HUES48 (cell line): ENCODE data around the gene TUBGCP5.

Experiments used
- H3K27ac ChIP-seq: one replicate; pipeline ENCODE4 v1.7.0; 2013; ENCODE audit warnings: low read depth, low read length, inconsistent platforms
- H3K27me3 ChIP-seq: 2 replicates; pipeline ENCODE4 v1.6.1; 2013; ENCODE audit warnings: mild to moderate bottlenecking, low read length; ENCODE audit not compliant: control insufficient read depth, insufficient read depth
- H3K36me3 ChIP-seq: 2 replicates; pipeline ENCODE4 v1.6.1; 2013; ENCODE audit warnings: low read length; ENCODE audit not compliant: control insufficient read depth, insufficient read depth
- H3K4me1 ChIP-seq: 2 replicates; pipeline ENCODE4 v1.6.1; 2013; ENCODE audit warnings: mild to moderate bottlenecking, low read length; ENCODE audit not compliant: control insufficient read depth, insufficient read depth
- H3K4me3 ChIP-seq: 2 replicates; pipeline ENCODE4 v1.5.1; 2013; ENCODE audit warnings: mild to moderate bottlenecking, low read depth, low read length
- H3K9ac ChIP-seq: 2 replicates; pipeline ENCODE4 v1.6.1; 2013; ENCODE audit warnings: mild to moderate bottlenecking, low read depth, low read length, moderate library complexity
- H3K9me3 ChIP-seq: 2 replicates; pipeline ENCODE4 v1.6.1; 2013; ENCODE audit warnings: low read length; ENCODE audit not compliant: control insufficient read depth, insufficient read depth

TUBGCP5 gene

DNA sequence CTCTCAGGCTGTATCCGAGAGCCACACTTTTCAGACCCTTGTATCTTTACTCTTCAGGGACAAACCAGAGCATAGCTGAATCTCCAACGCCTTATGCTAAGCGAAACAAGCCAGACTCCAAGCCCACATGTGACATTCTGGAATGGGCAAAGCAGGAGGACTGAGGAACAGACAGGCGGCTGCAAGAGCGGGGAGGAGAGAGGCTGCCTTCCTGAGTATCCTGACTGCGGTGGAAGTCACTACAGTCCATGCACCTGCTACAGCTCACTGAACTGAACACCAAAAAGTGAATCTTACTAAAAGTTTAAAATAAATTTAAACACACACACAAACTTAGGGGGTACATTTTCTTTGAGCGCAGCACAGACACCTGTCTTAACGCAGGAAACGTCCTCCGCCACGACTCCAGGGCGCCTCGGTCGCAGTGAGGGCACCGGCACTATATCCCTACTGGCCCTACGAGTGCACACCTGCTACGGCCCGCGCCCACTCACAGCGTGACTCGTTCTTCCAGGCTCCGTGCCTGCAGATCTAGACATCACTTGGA, 60.6 kb downstream of the TUBGCP5 start:
- H3K27me3 ChIP-seq, result peaks cover 31% of the 10 kb centered on the region
- no peaks in the 10 kb centered on the region for H3K36me3 ChIP-seq
- no peaks in the 10 kb centered on the region for H3K9me3 ChIP-seq
- H3K9ac ChIP-seq, result no peak overlapping the region
- peaks cover 12% of the 10 kb centered on the region; the same call in 1 of the 2 replicates for H3K4me1 ChIP-seq
- no peak overlapping the region for H3K27ac ChIP-seq
- peak overlapping the region; percentile 88 for H3K4me3 ChIP-seq

DNA sequence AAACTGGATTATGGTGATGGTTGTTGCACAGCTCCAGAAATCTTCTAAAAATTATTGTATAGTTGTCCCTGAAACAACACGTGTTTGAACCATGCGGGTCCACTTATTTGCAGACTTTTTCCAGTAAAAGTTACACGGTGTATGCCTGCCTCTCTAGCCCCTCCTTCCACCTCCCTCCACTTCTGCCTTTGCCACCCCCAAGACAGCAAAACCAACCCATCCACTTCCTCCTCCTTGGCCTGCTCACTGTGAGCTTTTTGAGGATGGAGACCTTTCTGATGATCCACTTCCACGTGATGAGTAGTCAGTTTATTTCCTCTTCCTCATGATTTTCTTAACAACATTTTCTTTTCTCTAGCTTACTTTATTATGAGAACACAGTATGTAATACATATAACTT, 64.6 kb downstream of the TUBGCP5 start:
- Histone ChIP-seq H3K36me3 (no peaks in the 10 kb centered on the region), H3K27ac (no peak overlapping the region), H3K4me3 (no peak overlapping the region), H3K9me3 (no peaks in the 10 kb centered on the region), H3K27me3 (peaks cover 17% of the 10 kb centered on the region), H3K4me1 (peaks cover 7% of the 10 kb centered on the region; the same call in 1 of the 2 replicates), H3K9ac (no peak overlapping the region)

DNA sequence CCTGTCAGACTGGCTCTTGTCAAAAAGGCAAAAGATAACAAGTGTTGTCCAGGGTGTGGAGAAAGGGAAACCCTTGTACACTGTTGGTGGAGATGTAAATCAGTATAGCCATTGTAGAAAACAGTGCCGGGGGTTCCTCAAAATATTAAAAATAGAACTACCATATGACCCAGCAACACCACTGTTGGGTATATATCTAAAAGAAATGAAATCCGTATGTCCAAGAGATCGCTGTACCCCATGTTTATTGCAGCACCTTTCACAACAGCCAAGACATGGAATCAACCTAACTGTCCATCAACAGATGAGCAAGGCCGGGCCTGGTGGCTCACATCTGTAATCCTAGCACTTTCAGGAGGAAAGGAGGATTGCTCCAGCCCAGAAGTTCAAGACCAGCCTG, 65.4 kb downstream of the TUBGCP5 start:
- H3K27me3 ChIP-seq, result peaks cover 9% of the 10 kb centered on the region
- H3K9me3 ChIP-seq, result no peaks in the 10 kb centered on the region
- H3K9ac ChIP-seq, result no peak overlapping the region
- no peak overlapping the region for H3K4me3 ChIP-seq
- H3K36me3 ChIP-seq, result no peaks in the 10 kb centered on the region
- no peak overlapping the region for H3K27ac ChIP-seq
- H3K4me1 ChIP-seq, result peaks cover 11% of the 10 kb centered on the region; the same call in 1 of the 2 replicates

DNA sequence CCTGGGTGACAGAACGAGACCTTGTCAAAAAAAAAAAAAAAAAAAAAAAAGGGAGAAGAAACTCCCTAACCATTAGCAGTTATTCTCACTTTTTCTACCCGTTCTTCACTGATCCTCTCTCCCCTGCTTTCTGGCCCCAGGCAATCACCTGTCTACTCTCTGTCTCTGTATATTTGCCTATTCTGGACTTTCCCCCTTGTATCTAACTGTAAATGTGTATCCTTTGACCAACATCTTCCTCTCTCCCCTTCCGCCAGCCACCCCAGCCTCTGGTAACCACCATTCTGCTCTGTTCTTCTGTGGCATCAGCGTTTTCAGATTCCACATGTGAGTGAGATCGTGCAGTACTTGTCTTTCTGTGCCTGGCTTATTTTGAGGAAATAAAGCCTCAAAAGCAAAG, 66.1 kb downstream of the TUBGCP5 start:
- Histone ChIP-seq H3K9ac (no peak overlapping the region), H3K4me3 (no peak overlapping the region), H3K27me3 (peaks cover 2% of the 10 kb centered on the region), H3K36me3 (no peaks in the 10 kb centered on the region), H3K27ac (no peak overlapping the region), H3K4me1 (peaks cover 11% of the 10 kb centered on the region; the same call in 1 of the 2 replicates), H3K9me3 (no peaks in the 10 kb centered on the region)

DNA sequence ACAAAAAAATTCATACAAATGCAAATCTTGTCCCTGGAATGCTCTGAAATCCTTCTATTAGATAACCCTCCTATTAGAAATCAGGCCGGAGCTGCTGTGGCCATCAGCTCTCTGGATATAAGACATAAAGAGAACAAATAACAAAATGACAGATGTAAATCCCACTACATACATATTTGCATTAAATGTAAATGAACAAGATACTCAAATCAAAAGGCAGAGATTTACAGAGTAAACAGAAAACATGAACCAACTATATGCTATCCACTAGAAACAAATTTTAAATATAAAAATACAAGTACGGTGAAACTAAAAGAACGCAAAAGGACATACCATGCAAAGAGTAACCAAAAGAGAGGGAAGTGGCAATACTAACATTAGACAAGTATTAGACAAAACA, 69.9 kb downstream of the TUBGCP5 start:
- no peak overlapping the region for H3K27ac ChIP-seq
- H3K27me3 ChIP-seq, result no peaks in the 10 kb centered on the region
- H3K36me3 ChIP-seq, result no peaks in the 10 kb centered on the region
- H3K4me3 ChIP-seq, result no peak overlapping the region
- peaks cover 13% of the 10 kb centered on the region for H3K4me1 ChIP-seq
- no peak overlapping the region for H3K9ac ChIP-seq
- H3K9me3 ChIP-seq, result no peaks in the 10 kb centered on the region

DNA sequence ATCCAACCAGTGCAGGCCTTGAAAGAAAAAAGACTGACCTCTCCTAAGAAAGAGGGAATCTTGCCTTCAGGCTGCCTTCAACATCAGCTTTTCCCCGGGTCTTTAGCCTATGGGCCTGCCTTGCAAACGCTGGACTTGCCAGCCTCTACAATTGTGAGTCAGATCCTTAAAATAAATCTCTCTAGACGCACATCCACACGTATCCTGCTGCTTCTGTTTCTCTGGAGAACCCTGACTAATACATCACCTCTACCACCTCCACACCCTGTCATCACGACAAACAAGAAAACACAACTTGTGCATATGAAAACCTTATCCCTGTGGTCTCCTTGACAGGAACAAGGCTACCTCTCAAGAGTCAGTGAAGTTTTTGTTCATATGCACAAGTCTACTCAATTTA, 71.0 kb downstream of the TUBGCP5 start:
- Histone ChIP-seq H3K36me3 (no peaks in the 10 kb centered on the region), H3K27ac (no peak overlapping the region), H3K4me1 (peaks cover 16% of the 10 kb centered on the region), H3K27me3 (no peaks in the 10 kb centered on the region), H3K9me3 (no peaks in the 10 kb centered on the region), H3K9ac (no peak overlapping the region), H3K4me3 (no peak overlapping the region)

DNA sequence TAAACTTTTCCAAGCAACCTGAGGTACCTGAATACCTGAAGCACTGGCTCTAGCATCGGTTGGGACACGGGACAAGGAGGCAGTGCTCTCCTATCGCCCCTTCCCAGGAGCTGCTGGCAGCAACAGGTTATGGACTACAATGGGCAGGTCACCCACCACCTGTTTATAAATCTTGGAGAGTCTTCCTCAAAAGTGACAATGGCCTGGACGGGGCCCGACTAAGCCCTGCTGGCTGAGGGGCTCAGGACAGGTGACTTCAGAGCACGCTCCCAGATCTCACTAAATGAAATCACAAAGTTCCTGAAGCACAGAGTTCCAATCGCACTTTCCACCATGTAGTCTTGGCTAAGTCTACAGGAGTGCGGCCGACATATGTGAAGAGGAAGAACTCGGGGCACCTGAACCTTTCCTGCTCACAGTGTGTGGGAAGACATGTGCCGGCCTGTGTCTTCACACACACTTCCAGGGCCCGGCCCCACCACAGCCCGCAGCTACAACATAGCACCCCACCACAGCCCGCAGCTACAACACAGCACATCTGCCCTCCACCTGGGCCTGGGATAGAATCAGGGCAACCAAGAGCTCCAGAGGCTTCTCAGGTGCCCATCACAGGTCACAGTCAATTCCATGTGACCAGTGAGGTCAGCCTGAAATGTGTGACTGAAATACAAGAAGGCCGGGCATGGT, 72.1 kb downstream of the TUBGCP5 start:
- no peak overlapping the region for H3K4me3 ChIP-seq
- no peak overlapping the region for H3K27ac ChIP-seq
- H3K4me1 ChIP-seq, result peaks cover 16% of the 10 kb centered on the region
- H3K27me3 ChIP-seq, result no peaks in the 10 kb centered on the region
- no peaks in the 10 kb centered on the region for H3K9me3 ChIP-seq
- H3K9ac ChIP-seq, result no peak overlapping the region
- H3K36me3 ChIP-seq, result no peaks in the 10 kb centered on the region

DNA sequence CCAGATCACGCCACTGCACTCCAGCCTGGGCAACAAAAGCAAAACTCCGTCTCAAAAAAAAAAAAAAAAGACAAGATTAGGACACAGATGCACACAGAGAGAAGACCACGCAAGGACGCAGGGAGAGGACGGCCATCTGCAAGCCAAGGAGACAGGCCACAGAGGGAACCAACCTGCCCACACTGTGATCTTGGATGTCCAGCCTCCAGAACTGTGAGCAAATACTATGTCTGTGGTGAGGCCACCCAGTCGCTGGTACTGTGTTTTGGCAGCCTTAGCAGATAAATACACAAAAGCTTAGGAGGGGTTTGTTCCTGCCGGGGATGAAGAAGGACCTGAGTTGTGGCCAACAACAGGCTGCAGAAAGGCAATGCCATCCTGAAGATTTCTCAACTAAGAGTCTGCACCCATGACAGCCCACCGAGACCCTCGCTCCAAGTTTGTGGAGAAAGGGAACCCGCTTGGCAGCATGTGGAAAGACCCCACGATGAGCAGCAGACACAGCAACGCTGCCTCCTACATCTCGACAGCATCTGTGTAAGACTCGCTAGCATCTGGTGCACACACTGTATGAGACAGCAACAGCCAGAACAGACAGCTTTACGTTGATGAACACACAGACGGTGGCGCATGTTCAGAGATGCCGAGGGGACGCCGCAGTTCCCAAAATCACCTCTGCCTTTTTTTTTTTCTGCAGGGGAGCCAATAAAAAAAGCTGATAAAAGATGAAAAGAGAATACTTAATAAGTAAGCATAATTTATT, 72.9 kb downstream of the TUBGCP5 start:
- Histone ChIP-seq H3K9ac (no peak overlapping the region), H3K4me1 (peaks cover 16% of the 10 kb centered on the region), H3K27me3 (no peaks in the 10 kb centered on the region), H3K27ac (no peak overlapping the region), H3K9me3 (no peaks in the 10 kb centered on the region), H3K4me3 (no peak overlapping the region), H3K36me3 (no peaks in the 10 kb centered on the region)

DNA sequence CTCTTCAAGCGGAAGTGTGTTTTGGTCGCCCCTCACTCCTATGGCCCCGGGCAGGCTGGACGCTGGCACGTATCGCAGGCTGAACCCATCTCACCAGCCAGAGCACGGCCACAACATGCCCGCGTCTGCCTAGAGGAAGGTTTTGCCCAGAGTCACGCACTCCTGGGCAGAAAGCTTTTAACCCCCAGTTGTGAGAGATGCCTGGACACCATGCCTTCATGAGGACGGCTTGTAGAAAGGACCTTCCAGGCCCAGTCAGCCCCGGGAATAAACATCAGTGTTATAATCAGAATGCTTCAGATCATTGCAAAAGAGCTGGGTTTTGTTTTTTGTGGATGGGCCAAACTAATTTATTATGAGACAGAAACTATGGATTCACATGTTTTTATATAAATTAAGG, 75.7 kb downstream of the TUBGCP5 start:
- H3K36me3 ChIP-seq, result no peaks in the 10 kb centered on the region
- no peaks in the 10 kb centered on the region for H3K27me3 ChIP-seq
- peaks cover 8% of the 10 kb centered on the region for H3K4me1 ChIP-seq
- no peaks in the 10 kb centered on the region for H3K9me3 ChIP-seq
- H3K4me3 ChIP-seq, result no peak overlapping the region
- no peak overlapping the region for H3K27ac ChIP-seq
- H3K9ac ChIP-seq, result no peak overlapping the region

DNA sequence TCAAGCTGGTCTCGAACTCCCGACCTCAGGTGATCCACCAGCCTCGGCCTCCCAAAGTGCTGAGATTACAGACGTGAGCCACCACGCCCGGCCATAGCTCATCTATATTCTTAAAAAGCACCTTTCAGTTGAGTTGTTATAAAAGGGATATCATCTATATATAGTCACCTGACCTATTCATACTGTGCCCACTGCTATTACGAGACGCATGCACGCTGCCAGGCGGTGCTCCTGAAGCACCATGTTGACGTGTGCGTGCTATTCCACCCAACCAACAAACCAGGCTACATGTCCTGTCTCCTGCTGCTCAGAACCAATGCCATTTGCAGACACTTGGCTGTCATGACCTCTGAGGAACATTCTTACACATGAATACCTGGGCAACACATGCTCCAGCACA, 76.8 kb downstream of the TUBGCP5 start:
- Histone ChIP-seq H3K4me3 (no peak overlapping the region), H3K36me3 (no peaks in the 10 kb centered on the region), H3K4me1 (peaks cover 3% of the 10 kb centered on the region; the same call in 1 of the 2 replicates), H3K27me3 (no peaks in the 10 kb centered on the region), H3K9ac (no peak overlapping the region), H3K9me3 (no peaks in the 10 kb centered on the region), H3K27ac (no peak overlapping the region)

DNA sequence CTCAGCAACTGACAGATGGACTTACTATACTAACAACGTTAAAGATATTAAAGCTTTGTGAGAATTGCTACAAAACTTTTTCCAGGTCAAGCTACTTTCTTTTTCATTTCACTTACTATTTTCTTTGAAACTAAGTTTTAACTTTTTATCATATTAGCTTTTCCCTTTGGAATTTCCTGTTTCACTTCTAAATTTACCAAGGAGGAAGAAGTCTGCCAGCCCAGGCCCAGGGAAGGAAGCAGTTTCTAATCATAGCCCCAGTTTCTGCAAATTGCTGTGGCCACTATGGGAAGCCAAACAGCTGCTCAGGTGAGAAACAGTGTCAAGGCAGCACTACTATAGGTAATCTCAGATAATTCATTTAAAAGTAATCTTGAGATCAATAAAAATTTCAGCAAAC, 77.6 kb downstream of the TUBGCP5 start:
- Histone ChIP-seq H3K4me3 (no peak overlapping the region), H3K9me3 (no peaks in the 10 kb centered on the region), H3K27ac (no peak overlapping the region), H3K36me3 (no peaks in the 10 kb centered on the region), H3K4me1 (peaks cover 3% of the 10 kb centered on the region; the same call in 1 of the 2 replicates), H3K9ac (no peak overlapping the region), H3K27me3 (no peaks in the 10 kb centered on the region)
